Vagina (tissue), 2 donors: ENCODE measurements around the gene DOK5. TPM values are rescaled to one million over a fixed set of nuclear protein-coding genes. Genes with fewer than 3 reads are reported as not detected.

Experiments
- DNase-seq, 2 donors: peaks; one replicate each; pipeline ENCODE4 v3.0.0-alpha.2; 2017; ENCODE audit errors: extremely low spot score in 2 of 2
- H3K27ac ChIP-seq: fragments of 200-600 bp; sonication (generic); one replicate; pipeline ENCODE4 v1.5.1; 2019
- H3K27me3 ChIP-seq: fragments of 200-600 bp; sonication (generic); one replicate; pipeline ENCODE4 v1.5.1; 2019
- H3K36me3 ChIP-seq, 2 donors: fragments of 200-600 bp; sonication (generic); one replicate each; pipeline ENCODE4 v1.5.1; 2017 to 2019
- H3K4me1 ChIP-seq: fragments of 200-600 bp; sonication (generic); one replicate; pipeline ENCODE4 v1.5.1; 2019
- H3K4me3 ChIP-seq, 2 donors: fragments of 200-600 bp; sonication (generic); 1 replicate in 1 of 2; 2 replicates in 1 of 2; pipeline ENCODE4 v1.5.1; 2016 to 2019
- H3K9me3 ChIP-seq: fragments of 200-600 bp; sonication (generic); one replicate; pipeline ENCODE4 v1.5.1; 2019
- POLR2A ChIP-seq, 2 donors: fragments of 450-650 bp; IDR thresholded peaks; one replicate each; pipeline ENCODE4 v1.6.1; 2017; ENCODE audit warnings: antibody characterized with exemption in 2 of 2, mild to moderate bottlenecking in 2 of 2, moderate library complexity in 2 of 2
- POLR2AphosphoS5 ChIP-seq, 2 donors: sonication (generic); formaldehyde crosslinking; IDR thresholded peaks; one replicate each; pipeline ENCODE4 v1.9.0; 2017; ENCODE audit warnings: antibody characterized with exemption in 2 of 2, mild to moderate bottlenecking in 2 of 2, low read depth in 1 of 2; ENCODE audit not compliant: insufficient read depth in 1 of 2
- intact Hi-C: fragments of 100-400 bp; cut with DNase I; formaldehyde crosslinking; loops from one replicate; pipeline ENCODE4 v1.15.1; 2023
- total RNA-seq: library from RNA; depleted of rRNA; stranded (reverse); fragments of >200 nt; gene quantifications from one replicate; pipeline ENCODE4 v1.2.3, GENCODE V29; 2016
- TF ChIP-seq, protein P1 (sequence below), 3 experiments: fragments of 450-650 bp in 2 of 3; fragments of 200-600 bp in 1 of 3; sonication (generic) in 1 of 3; IDR thresholded peaks; one replicate each; pipeline ENCODE4 v1.5.1; 2017 to 2019; ENCODE audit warnings: antibody characterized with exemption in 3 of 3, mild to moderate bottlenecking in 2 of 3, moderate library complexity in 2 of 3

Gene DOK5
- total RNA-seq, 1 donor from 2014 or later = 2.5 TPM

DNA sequence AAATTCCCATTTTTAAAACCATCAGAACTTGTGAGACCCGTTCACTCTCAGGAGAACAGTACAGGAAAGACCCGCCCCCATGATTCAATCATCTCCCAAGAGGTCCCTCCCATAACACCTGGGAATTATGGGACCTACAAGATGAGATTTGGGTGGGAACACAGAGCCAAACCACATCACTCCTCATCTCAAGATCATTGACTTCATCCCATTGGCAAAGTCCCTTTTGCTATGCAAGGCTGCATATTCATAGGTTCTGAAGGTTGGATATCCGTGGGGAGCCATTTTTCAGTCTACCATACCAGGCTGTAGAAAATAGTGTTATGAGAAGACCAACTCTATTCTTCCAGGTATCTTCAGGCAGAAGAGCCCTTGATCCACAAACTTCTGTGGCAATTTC is 219.1 kb downstream of the DOK5 start:
- intact Hi-C loops = no loop called here
- no peak overlapping the region for H3K4me3 ChIP-seq
- TF ChIP-seq POLR2AphosphoS5 (IDR thresholded peaks at IDR 0.05; ENCODE audit: insufficient read depth in 1 of 2, low read depth in 1 of 2) = no peak
- TF ChIP-seq POLR2A (IDR thresholded peaks at IDR 0.05) = no peak
- TF ChIP-seq, protein P1, sequence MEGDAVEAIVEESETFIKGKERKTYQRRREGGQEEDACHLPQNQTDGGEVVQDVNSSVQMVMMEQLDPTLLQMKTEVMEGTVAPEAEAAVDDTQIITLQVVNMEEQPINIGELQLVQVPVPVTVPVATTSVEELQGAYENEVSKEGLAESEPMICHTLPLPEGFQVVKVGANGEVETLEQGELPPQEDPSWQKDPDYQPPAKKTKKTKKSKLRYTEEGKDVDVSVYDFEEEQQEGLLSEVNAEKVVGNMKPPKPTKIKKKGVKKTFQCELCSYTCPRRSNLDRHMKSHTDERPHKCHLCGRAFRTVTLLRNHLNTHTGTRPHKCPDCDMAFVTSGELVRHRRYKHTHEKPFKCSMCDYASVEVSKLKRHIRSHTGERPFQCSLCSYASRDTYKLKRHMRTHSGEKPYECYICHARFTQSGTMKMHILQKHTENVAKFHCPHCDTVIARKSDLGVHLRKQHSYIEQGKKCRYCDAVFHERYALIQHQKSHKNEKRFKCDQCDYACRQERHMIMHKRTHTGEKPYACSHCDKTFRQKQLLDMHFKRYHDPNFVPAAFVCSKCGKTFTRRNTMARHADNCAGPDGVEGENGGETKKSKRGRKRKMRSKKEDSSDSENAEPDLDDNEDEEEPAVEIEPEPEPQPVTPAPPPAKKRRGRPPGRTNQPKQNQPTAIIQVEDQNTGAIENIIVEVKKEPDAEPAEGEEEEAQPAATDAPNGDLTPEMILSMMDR (IDR thresholded peaks at IDR 0.05) = no peak
- H3K9me3 ChIP-seq = no peaks in the 10 kb centered on the region
- H3K27ac ChIP-seq = no peak overlapping the region
- no peak for DNase-seq
- H3K4me1 ChIP-seq = no peaks in the 10 kb centered on the region
- no peaks in the 10 kb centered on the region for H3K27me3 ChIP-seq
- no peaks in the 10 kb centered on the region for H3K36me3 ChIP-seq

DNA sequence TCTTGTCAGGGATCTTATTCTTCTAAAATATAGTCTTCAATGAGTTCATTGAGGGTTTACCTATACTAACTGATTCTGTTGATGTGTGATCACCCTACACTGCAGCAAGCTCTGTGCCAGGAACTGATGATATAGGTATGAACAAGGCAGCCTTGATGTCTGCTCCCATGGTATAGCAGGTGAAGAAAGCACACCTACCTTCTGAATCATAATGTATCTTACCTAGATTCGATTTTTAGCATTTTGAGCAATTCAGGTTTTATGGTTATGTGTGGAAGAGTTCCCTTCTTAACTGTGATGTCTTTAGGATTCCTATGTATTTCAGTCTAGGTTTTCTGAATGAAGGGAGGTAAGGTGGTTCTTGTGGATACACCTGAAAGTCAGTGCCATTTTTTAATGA is 223.0 kb downstream of the DOK5 start:
- Histone ChIP-seq H3K4me3 (no peak overlapping the region), H3K27ac (no peak overlapping the region), H3K9me3 (no peaks in the 10 kb centered on the region), H3K36me3 (no peaks in the 10 kb centered on the region), H3K4me1 (no peaks in the 10 kb centered on the region), H3K27me3 (no peaks in the 10 kb centered on the region)
- DNase-seq = no peak
- TF ChIP-seq POLR2A (IDR thresholded peaks at IDR 0.05) (no peak), POLR2AphosphoS5 (IDR thresholded peaks at IDR 0.05; ENCODE audit: insufficient read depth in 1 of 2, low read depth in 1 of 2) (no peak)
- TF ChIP-seq, protein P1 (IDR thresholded peaks at IDR 0.05) = no peak
- intact Hi-C loops = no loop called here
